Epidermal melanocyte (primary cell): ENCODE data around the gene DGKD.

Experiments used
- DNase-seq: peaks from one replicate; pipeline ENCODE4 v3.0.0; 2011; ENCODE audit warnings: low spot score; ENCODE audit not compliant: insufficient read length

DGKD gene

GRCh38 chr2:233443511-233444183 is 89.4 kb downstream of the DGKD start:
- peak; percentile 87 for DNase-seq

DNA sequence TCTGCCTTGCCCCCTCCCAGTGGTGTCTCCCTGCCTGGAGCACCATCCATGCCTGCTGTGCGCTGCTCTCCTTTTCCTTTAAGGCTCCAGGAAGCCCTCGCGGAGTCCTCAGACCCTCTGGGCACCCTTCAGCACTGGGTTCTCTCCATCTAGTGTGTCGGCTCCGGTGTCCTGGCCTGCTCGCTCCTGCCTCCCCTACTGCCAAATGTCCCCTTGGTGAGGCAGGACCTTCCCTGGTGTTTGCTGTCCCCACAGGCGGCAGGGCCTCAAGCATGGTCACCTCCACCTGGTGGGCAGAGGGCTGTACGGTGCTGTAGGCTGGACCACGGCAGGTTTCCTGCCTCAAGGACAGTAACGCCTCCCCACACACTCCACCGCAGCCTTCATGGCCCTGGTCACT is 90.2 kb downstream of the DGKD start:
- DNase-seq = no peak

GRCh38 chr2:233445152-233445830 is 91.0 kb downstream of the DGKD start:
- DNase-seq = no peak

GRCh38 chr2:233446121-233446520 is 91.8 kb downstream of the DGKD start:
- DNase-seq = no peak

- DNase-seq = no peak
These were observed 92.5 kb downstream of the DGKD start for GRCh38 chr2:233446606-233447305.

DNA sequence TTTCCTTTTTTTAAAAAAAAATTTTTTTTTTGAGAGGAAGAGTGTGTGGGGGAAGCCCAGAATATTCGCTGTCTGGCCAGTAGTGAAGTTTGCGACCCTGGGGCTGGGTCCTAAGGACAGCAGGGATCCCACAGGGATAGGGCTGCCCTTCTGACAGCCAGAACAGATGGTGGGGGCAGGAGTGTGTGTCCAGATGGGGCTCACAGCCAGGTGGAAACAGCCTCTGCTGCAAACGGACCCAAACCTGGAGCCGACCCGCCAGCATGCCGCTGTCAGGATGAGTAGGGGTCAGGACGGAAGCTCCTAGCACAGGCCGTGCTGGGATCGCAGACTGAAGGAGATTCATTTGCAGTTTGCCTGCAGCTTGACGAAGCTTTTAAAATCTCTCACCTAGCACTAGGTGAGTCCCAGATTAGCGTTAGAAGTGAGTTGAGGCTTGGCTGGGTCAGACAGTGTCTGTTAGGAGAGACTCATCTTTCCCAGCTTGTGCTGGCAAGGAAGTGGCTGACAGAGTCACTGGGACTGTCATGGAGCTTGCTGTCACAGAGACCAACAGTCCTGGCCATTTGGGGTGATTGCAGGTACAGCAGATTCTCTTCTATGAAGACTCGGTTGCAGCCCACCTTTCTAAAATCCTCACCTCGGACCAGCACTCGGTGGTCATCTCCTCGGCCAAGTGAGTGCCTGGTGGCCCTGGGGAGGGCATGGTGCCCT is 93.4 kb downstream of the DGKD start:
- DNase-seq = no peak

DNA sequence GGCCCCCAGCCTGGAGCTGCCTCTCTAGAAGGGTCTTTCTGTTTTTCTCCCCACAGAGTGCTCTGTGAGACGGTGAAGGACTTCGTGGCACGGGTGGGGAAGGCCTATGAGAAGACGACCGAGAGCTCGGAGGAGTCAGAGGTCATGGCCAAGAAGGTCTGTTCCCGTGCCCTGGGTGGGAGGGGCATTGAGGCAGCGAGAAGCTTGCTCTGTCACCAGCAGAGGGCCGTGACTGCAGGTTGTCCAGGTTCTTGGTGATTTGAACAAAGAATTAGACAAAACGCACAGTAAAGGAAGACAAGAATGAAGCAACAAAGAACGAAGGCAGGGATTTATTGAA is 93.9 kb downstream of the DGKD start:
- DNase-seq = no peak

DNA sequence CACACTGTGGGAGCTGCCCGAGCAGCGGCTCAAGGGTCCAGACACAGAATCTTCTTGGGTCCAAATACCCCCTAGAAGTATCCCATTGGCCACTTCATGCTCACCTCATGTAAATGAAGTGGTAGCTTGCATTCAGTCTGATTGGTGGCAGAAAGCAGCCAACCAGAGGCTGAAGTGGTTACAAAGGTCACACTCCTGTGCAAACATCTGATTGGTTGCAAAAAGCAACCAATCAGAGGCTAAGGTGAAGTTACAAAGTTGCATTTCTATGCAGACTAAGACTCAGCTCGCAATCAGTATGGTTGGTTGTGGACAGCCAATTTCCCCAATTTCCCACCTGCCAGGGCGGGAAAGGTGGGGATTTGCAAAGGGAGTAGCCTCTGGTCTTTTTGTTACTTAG is 94.3 kb downstream of the DGKD start:
- no peak for DNase-seq

- peak; percentile 61 for DNase-seq
These were observed 95.0 kb downstream of the DGKD start for GRCh38 chr2:233449081-233449901.

DNA sequence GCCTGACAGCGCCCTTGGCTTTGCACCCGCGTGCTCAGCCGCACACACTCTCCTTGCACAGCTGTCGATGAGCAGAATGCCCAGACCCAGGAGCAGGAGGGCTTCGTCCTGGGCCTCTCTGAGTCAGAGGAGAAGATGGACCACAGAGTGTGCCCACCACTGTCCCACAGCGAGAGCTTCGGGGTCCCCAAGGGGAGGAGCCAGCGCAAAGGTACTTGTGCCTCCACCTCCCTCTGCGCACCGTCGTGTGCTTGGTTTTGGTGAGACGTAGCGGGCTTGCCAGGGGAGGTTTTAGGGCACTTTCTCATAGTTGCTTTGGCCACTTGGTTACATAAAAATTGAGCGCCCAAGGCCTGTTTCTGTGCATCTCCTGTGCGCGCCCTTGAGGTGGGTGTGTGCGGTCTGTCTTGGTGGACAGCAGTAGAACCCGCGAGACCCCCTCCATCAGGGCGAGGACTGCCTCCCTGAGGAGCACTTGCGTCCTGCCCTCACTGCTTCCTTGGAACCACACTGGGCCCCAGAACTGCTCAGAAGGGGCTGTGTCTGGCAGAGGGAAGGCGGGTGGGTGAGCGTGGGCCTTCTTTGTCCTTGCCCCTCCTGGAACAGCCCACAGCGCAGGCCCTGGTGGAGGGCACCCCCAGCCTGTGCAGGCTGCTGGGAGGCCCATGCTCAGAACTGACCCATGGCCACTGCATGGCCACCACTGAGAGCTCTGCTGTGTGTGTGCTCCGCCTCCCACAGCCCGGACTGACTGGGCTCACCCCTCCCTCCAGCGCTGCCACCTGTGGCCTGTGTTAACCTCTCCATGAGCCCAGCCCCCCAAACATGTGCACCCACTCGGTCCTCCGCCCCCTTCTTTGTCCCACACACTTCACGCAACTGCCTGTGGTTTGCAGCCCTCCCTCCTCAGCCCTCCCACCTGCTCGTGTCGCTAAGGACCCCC is 95.9 kb downstream of the DGKD start:
- DNase-seq = no peak

DNA sequence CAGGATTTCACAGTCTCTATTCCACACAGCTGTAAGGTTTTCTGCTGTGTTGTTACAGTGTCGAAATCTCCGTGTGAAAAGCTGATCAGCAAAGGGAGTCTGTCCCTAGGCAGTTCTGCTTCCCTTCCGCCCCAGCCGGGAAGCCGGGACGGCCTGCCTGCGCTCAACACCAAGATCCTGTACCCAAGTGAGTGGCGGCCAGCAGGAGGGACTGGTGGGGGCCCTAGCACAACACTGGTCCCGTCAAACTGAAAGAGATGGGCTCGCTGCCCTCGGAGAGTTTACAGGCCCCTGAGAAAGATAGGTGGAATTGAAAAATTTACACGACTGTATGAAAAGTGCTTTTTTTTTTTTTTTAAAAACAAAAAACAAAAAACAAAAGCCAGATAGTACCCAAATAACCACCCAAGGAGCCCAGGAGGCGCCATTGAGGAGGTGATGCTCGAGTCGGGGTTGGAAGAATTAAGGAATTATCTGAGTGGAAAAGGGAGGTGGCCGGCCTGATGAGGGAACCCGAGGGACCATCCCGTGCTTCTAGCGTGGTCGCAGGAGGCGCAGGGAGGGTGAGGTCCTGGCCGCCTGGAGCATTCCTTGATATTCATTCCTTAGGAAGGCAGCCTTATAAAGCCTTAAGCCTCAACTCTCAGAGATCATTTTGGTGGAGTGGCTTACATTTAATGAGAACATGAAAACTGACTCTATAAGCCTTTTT is 96.7 kb downstream of the DGKD start:
- no peak for DNase-seq

GRCh38 chr2:233451950-233452349 is 97.7 kb downstream of the DGKD start:
- no peak for DNase-seq

DNA sequence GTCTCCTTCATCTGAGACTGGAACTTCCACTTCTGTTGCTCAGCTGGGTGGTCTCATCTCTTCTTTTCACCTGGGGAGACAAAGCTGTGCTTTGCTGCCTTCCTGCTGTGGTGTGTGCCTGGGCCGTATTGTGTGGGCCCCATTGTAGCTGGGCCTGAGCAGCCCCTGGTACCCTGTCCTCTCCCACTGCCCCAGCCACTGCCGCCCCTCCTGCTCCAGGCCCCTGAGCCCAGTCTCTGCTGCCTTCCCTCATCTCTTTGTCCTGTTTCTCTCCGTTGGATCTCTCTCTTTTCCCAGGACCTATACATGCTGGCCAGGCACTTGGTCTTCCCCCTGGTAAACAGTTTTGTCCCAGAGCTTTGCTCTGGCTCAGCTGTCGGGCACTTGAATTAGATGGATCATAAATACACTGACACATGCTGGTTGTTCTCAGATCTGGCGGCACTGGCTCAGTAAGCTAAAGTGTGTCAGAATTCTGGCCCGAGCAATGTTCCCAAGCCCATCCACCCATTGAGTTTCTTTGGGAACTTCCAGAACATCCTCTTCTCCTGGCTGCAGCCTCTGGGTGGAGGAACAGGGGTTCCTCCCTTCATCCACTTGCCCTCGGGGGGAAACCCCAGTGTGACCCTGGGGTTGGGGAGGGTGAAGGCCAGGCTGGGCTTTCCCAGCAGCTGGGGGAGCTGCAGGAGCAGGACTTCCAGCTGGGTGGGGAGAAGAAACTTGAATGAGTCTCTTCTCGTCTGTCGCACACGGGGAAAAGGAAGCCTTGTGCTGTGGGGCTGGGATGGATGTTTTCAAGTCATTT is 99.0 kb downstream of the DGKD start:
- DNase-seq = no peak

DNA sequence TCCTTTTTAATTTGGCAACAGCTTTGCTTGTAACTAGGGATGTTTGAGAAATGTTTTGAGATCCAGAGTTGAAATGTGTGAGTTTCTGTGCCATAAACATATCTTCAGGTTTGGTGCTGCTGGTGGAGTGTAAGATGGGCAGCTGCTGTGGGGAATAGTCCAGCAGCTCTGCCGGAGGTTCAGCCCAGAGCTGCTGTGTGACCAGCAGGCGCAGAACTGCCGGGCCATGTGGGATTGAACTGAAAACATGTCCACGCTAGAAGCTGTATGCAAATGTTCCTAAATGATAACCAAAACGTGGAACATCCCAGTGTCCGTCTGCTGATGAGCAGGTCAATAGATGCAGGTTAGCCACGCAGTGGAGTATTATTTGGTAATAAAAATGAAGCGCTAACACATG is 99.6 kb downstream of the DGKD start:
- no peak for DNase-seq

DNA sequence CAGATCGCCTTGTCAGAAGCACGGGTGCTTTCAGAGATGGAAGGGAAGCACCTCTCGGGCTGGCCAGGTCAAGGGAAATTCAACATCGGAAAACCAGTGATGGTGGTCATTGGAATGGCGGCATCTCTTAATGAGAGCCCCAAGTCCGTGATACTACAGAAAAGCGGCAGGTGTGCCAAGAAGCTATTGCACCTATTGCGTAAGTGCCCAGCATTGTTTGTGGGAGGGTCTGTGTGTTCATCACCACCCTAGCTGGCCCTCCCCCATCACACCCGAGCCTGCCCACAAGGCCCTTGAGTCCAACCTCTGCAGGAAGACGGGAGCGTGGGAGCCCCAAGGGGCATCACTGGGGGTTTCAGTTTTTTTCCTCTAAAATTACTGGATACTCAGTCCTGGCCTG is 100.7 kb downstream of the DGKD start:
- DNase-seq = no peak

DNA sequence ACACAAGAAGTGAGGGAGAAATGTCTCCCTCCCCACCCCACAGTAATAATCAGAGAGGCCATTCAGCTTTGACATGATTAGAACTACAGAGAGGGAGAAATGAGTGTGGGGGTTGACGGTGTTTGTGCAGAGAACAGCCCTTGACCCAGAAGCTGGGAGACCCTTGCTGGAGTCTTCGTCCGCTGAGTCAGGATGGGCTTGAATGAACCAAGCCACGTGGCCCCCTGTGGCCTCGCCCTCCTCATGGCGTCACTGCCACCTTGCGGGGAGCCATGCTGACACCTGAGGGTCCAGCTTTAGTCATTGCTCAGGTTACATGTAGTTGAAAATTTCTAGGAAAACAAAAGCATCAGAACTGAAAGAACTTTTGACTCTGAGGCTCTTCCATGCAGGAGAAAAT is 101.2 kb downstream of the DGKD start:
- no peak for DNase-seq

- no peak for DNase-seq
These were observed 101.8 kb downstream of the DGKD start for GRCh38 chr2:233456111-233456510.

- DNase-seq = no peak
These were observed 102.6 kb downstream of the DGKD start for GRCh38 chr2:233456934-233457333.

- DNase-seq = no peak
These were observed 103.1 kb downstream of the DGKD start for GRCh38 chr2:233457356-233457755.
